HG03045 (cell line): Measurements from ENCODE around the gene USP22.

Source experiments
- ATAC-seq: cut with Tn5 transposase; IDR thresholded peaks from one replicate; pipeline ENCODE4 v1.9.1; 2021; ENCODE audit warnings: mild to moderate bottlenecking, moderate library complexity; ENCODE audit not compliant: unreplicated experiment

The USP22 gene

GRCh38 chr17:21002309-21003006 lies 40.4 kb downstream of the USP22 start:
- ATAC-seq = no peak

- no peak for ATAC-seq
Observed at GRCh38 chr17:21001813-21002221, 41.0 kb downstream of the USP22 start.

- ATAC-seq = no peak
Observed at GRCh38 chr17:21001111-21001812, 41.5 kb downstream of the USP22 start.

- ATAC-seq = no peak
Observed at GRCh38 chr17:20999841-21000532, 42.8 kb downstream of the USP22 start.

- ATAC-seq = no peak
Observed at GRCh38 chr17:20999044-20999573, 43.7 kb downstream of the USP22 start.

GRCh38 chr17:20998571-20999043 lies 44.2 kb downstream of the USP22 start:
- ATAC-seq = no peak

- no peak for ATAC-seq
Observed at GRCh38 chr17:20997711-20998570, 44.9 kb downstream of the USP22 start.

GRCh38 chr17:20996724-20997615 lies 45.8 kb downstream of the USP22 start:
- ATAC-seq = no peak

GRCh38 chr17:20995873-20996723 lies 46.7 kb downstream of the USP22 start:
- ATAC-seq = no peak

GRCh38 chr17:20995164-20995872 lies 47.5 kb downstream of the USP22 start:
- no peak for ATAC-seq

- no peak for ATAC-seq
Observed at GRCh38 chr17:20994779-20995149, 48.0 kb downstream of the USP22 start.

- no peak for ATAC-seq
Observed at GRCh38 chr17:20993863-20994778, 48.7 kb downstream of the USP22 start.

GRCh38 chr17:20992987-20993862 lies 49.6 kb downstream of the USP22 start:
- ATAC-seq = no peak

GRCh38 chr17:20992416-20992815 lies 50.4 kb downstream of the USP22 start:
- no peak for ATAC-seq

- no peak for ATAC-seq
Observed at GRCh38 chr17:20991276-20992037, 51.4 kb downstream of the USP22 start.
